H1 (cell line): ENCODE results near the gene MORN5. TPM values are rescaled to one million over a fixed set of nuclear protein-coding genes. Genes with fewer than 3 reads are reported as not detected.

ENCODE experiments used
- CTCF ChIA-PET: fragments of 300-600 bp; sonication (Branson Sonifier 250); formaldehyde crosslinking; loops from one replicate; lab custom pipeline; 2021; ENCODE audit not compliant: partially characterized antibody; lab: Charles Lee
- POLR2A ChIA-PET: fragments of 300-600 bp; sonication (Branson Sonifier 250); formaldehyde crosslinking; loops from one replicate; lab custom pipeline; 2021; ENCODE audit warnings: inconsistent platforms; ENCODE audit not compliant: partially characterized antibody; lab: Charles Lee
- DNase-seq, 2 experiments: peaks; one replicate each; pipeline versions ENCODE4 v3.0.0 to v3.0.0-alpha.2; 2010 to 2022; ENCODE audit warnings: low spot score in 2 of 2, low read depth in 1 of 2, mixed read lengths in 1 of 2
- FAIRE-seq: peaks from 2 replicates; lab custom pipeline; 2011; peaks lifted over from hg19 to GRCh38; lab: Jason Lieb, UNC
- H2AFZ ChIP-seq: 2 replicates; pipeline ENCODE4 v1.8.1; 2012; ENCODE audit warnings: low read length, inconsistent platforms
- H2AK5ac ChIP-seq: 2 replicates; pipeline ENCODE4 v1.6.1; 2013; ENCODE audit warnings: low read depth, low read length
- H2BK120ac ChIP-seq: replicated peaks from 2 replicates; pipeline ENCODE3; 2013; ENCODE audit warnings: low read depth, low read length, inconsistent platforms
- H2BK12ac ChIP-seq: 2 replicates; pipeline ENCODE4 v1.6.1; 2013; ENCODE audit warnings: low read depth, low read length
- H2BK15ac ChIP-seq: 2 replicates; pipeline ENCODE4 v1.6.1; 2013; ENCODE audit warnings: low read length
- H2BK20ac ChIP-seq: 2 replicates; pipeline ENCODE4 v1.6.1; 2013; ENCODE audit warnings: low read length
- H2BK5ac ChIP-seq: 2 replicates; pipeline ENCODE4 v1.6.1; 2013; ENCODE audit warnings: low read depth, low read length
- H3K14ac ChIP-seq: 2 replicates; pipeline ENCODE4 v1.6.1; 2013; ENCODE audit warnings: inconsistent platforms; ENCODE audit not compliant: insufficient read length
- H3K18ac ChIP-seq: 2 replicates; pipeline ENCODE4 v1.6.1; 2013; ENCODE audit warnings: low read length; ENCODE audit errors: extremely low read depth
- H3K23ac ChIP-seq: 2 replicates; pipeline ENCODE4 v1.6.1; 2013; ENCODE audit warnings: inconsistent platforms; ENCODE audit not compliant: insufficient read length
- H3K23me2 ChIP-seq: 2 replicates; pipeline ENCODE4 v1.6.1; 2013; ENCODE audit warnings: low read depth, low read length
- H3K27ac ChIP-seq: 2 replicates; pipeline ENCODE4 v1.6.1; 2011; ENCODE audit warnings: low read depth, low read length, inconsistent platforms
- H3K27me3 ChIP-seq, 4 experiments: replicated peaks in 1 of 4; 1 replicate in 1 of 4; 2 replicates in 3 of 4; pipeline versions ENCODE4 v1.6.1 to v1.8.1; 2011 to 2013; ENCODE audit warnings: low read length in 3 of 4, mild to moderate bottlenecking in 3 of 4, inconsistent platforms in 2 of 4, mixed read lengths in 2 of 4, moderate library complexity in 1 of 4; ENCODE audit not compliant: control insufficient read depth in 3 of 4, insufficient read depth in 3 of 4; ENCODE audit errors: extremely low read depth in 1 of 4
- H3K36me3 ChIP-seq, 4 experiments: 2 replicates each; pipeline versions ENCODE4 v1.6.1 to v1.8.1; 2011 to 2013; ENCODE audit warnings: mild to moderate bottlenecking in 4 of 4, low read length in 3 of 4, moderate library complexity in 2 of 4, control low read depth in 1 of 4, inconsistent platforms in 1 of 4; ENCODE audit not compliant: insufficient read depth in 4 of 4, control insufficient read depth in 2 of 4
- H3K4ac ChIP-seq: replicated peaks from 2 replicates; pipeline ENCODE3; 2013; ENCODE audit warnings: low read length, low read depth, mixed read lengths, inconsistent platforms; ENCODE audit not compliant: insufficient read length
- H3K4me1 ChIP-seq, 4 experiments: replicated peaks in 1 of 4; 1 replicate in 1 of 4; 2 replicates in 3 of 4; pipeline versions ENCODE4 v1.6.1 to v1.8.1; 2011 to 2013; ENCODE audit warnings: low read length in 3 of 4, inconsistent platforms in 2 of 4, mixed read lengths in 1 of 4; ENCODE audit not compliant: insufficient read depth in 4 of 4, control insufficient read depth in 3 of 4
- H3K4me2 ChIP-seq, 2 experiments: 2 replicates each; pipeline versions ENCODE4 v1.6.1 to v1.8.1; 2011 to 2013; ENCODE audit warnings: low read depth in 2 of 2, low read length in 2 of 2, control low read depth in 1 of 2, inconsistent platforms in 1 of 2, mild to moderate bottlenecking in 1 of 2; ENCODE audit not compliant: insufficient read depth in 1 of 2
- H3K4me3 ChIP-seq, 4 experiments: fragments of 200-600, 300-600 bp in 1 of 4; sonication (generic), shearing (Covaris generic), sonication (Bioruptor Twin) in 1 of 4; 2 replicates each; pipeline versions ENCODE4 v1.5.1 to v1.8.1; 2011 to 2016; ENCODE audit warnings: low read length in 4 of 4, low read depth in 3 of 4, control low read depth in 2 of 4, inconsistent platforms in 2 of 4, mild to moderate bottlenecking in 2 of 4, mixed read lengths in 1 of 4, moderate library complexity in 1 of 4; ENCODE audit not compliant: insufficient read depth in 2 of 4; ENCODE audit errors: extremely low read depth in 1 of 4
- H3K56ac ChIP-seq: replicated peaks from 2 replicates; pipeline ENCODE3; 2013; ENCODE audit warnings: low read depth, mild to moderate bottlenecking, mixed read lengths, low read length, inconsistent platforms; ENCODE audit not compliant: insufficient read length
- H3K79me1 ChIP-seq: 2 replicates; pipeline ENCODE4 v1.6.1; 2013; ENCODE audit warnings: low read depth, low read length, control low read depth
- H3K79me2 ChIP-seq, 2 experiments: 2 replicates each; pipeline versions ENCODE4 v1.6.1 to v1.8.1; 2012 to 2013; ENCODE audit warnings: low read length in 2 of 2, mild to moderate bottlenecking in 2 of 2, inconsistent platforms in 1 of 2; ENCODE audit not compliant: insufficient read depth in 2 of 2, control insufficient read depth in 1 of 2
- H3K9ac ChIP-seq, 4 experiments: replicated peaks in 1 of 4; 1 replicate in 1 of 4; 2 replicates in 3 of 4; pipeline versions ENCODE4 v1.6.1 to v1.8.1; 2011 to 2013; ENCODE audit warnings: low read depth in 3 of 4, low read length in 3 of 4, control low read depth in 2 of 4, mild to moderate bottlenecking in 2 of 4, moderate library complexity in 2 of 4, inconsistent platforms in 1 of 4; ENCODE audit errors: extremely low read depth in 1 of 4
- H3K9me3 ChIP-seq, 2 experiments: 2 replicates each; pipeline versions ENCODE4 v1.6.1 to v1.8.1; 2012 to 2013; ENCODE audit warnings: mild to moderate bottlenecking in 2 of 2, moderate library complexity in 2 of 2, control low read depth in 1 of 2, inconsistent platforms in 1 of 2, low read depth in 1 of 2, low read length in 1 of 2, mixed read lengths in 1 of 2; ENCODE audit not compliant: insufficient read depth in 2 of 2
- H4K20me1 ChIP-seq, 2 experiments: replicated peaks in 1 of 2; 2 replicates each; pipeline versions ENCODE3 to v1.8.1; 2011 to 2013; ENCODE audit warnings: inconsistent platforms in 2 of 2, low read length in 2 of 2, mild to moderate bottlenecking in 1 of 2; ENCODE audit not compliant: insufficient read depth in 2 of 2, control insufficient read depth in 1 of 2
- H4K5ac ChIP-seq: 2 replicates; pipeline ENCODE4 v1.6.1; 2013; ENCODE audit warnings: low read length, low read depth, mixed read lengths, inconsistent platforms; ENCODE audit not compliant: insufficient read length
- H4K8ac ChIP-seq: 2 replicates; pipeline ENCODE4 v1.8.0; 2013; ENCODE audit warnings: mild to moderate bottlenecking, moderate library complexity, low read length, inconsistent platforms; ENCODE audit not compliant: insufficient read depth; ENCODE audit errors: extremely low read depth
- H4K91ac ChIP-seq: replicated peaks from 2 replicates; pipeline ENCODE3; 2013; ENCODE audit warnings: low read length, mixed read lengths, inconsistent platforms; ENCODE audit not compliant: insufficient read length
- BCL11A ChIP-seq, 2 experiments: IDR thresholded peaks; one replicate each; pipeline ENCODE4 v1.6.1; 2011; ENCODE audit warnings: low read depth in 2 of 2, low read length in 2 of 2, mild to moderate bottlenecking in 2 of 2
- CBX5 ChIP-seq: fragments of 300-800, 300-1000 bp; sonication (generic); IDR thresholded peaks from 2 replicates; pipeline ENCODE4 v1.7.1; 2016; ENCODE audit warnings: antibody characterized with exemption, low read length, low read depth
- CEBPB ChIP-seq: IDR thresholded peaks from 2 replicates; pipeline ENCODE4 v1.6.1; 2012; ENCODE audit warnings: low read depth, low read length
- KDM1A ChIP-seq: fragments of 200-600, 300-600 bp; sonication (generic); IDR thresholded peaks from 2 replicates; pipeline ENCODE4 v1.7.1; 2016; ENCODE audit warnings: mild to moderate bottlenecking, low read length, borderline replicate concordance
- PHF8 ChIP-seq: fragments of 200-600 bp; sonication (generic); conservative IDR thresholded peaks from 2 replicates; pipeline ENCODE4 v1.7.1; 2012; ENCODE audit warnings: low read depth, mild to moderate bottlenecking, inconsistent platforms, low read length, moderate library complexity
- RAD21 ChIP-seq, 2 experiments: IDR thresholded peaks in 1 of 2; conservative IDR thresholded peaks in 1 of 2; 2 replicates each; pipeline ENCODE4 v1.6.1; 2011; ENCODE audit warnings: low read depth in 2 of 2, low read length in 2 of 2, improper control_type of control experiment in 1 of 2, inconsistent platforms in 1 of 2, mild to moderate bottlenecking in 1 of 2, moderate library complexity in 1 of 2
- RNF2 ChIP-seq: fragments of 200-900, 300-1000 bp; sonication (generic); IDR thresholded peaks from 2 replicates; pipeline ENCODE4 v1.7.1; 2016; ENCODE audit warnings: borderline replicate concordance, low read depth, mild to moderate bottlenecking, antibody characterized with exemption, low read length; ENCODE audit not compliant: poor library complexity, severe bottlenecking; ENCODE audit errors: missing control alignments
- RXRA ChIP-seq: IDR thresholded peaks from 2 replicates; pipeline ENCODE4 v1.6.1; 2011; ENCODE audit warnings: low read depth, mild to moderate bottlenecking, low read length, moderate library complexity; ENCODE audit not compliant: insufficient read depth
- SIX5 ChIP-seq: IDR thresholded peaks from 2 replicates; pipeline ENCODE4 v1.6.1; 2011; ENCODE audit warnings: mild to moderate bottlenecking, low read depth, low read length
- TAF1 ChIP-seq: IDR thresholded peaks from 2 replicates; pipeline ENCODE4 v1.6.1; 2011; ENCODE audit warnings: mild to moderate bottlenecking, low read depth, low read length
- WGBS, 2 experiments: shearing (Covaris generic) in 1 of 2; methylation state at CpG; one replicate each; pipeline versions ENCODE4 v1.1.6 to v1.1.7; 2013 to 2015; ENCODE audit warnings: low lambda C conversion rate in 2 of 2, mixed read lengths in 2 of 2, inconsistent platforms in 1 of 2, low coverage in 1 of 2, missing lambda C conversion rate in 1 of 2; ENCODE audit not compliant: insufficient replicate concordance in 2 of 2, insufficient coverage in 1 of 2, insufficient read length in 1 of 2; ENCODE audit errors: extremely low coverage in 1 of 2, missing lambda C conversion rate in 1 of 2; 5-methylcytosine and 5-hydroxymethylcytosine counted together
- polyA plus RNA-seq, 7 experiments: library from polyadenylated mRNA; depleted of rRNA in 3 of 7; stranded (reverse) in 5 of 7; unstranded in 2 of 7; fragments of >200 nt in 5 of 7; fragments of 200-250 nt in 2 of 7; gene quantifications; 1 replicate in 5 of 7; 2 replicates in 1 of 7; 4 replicates in 1 of 7; pipeline versions ENCODE4 v1.2.1 to v1.2.3, GENCODE V29; 2011 to 2013; ENCODE audit warnings: missing spikeins in 2 of 7, mixed read lengths in 2 of 7
- total RNA-seq: library from RNA; stranded (reverse); fragmentation: NEBNext Ultra II Directional; extraction: Animal tissue kit (Norgen Biotek cat#: 25700); gene quantifications from 2 replicates; pipeline ENCODE4 v1.2.1, GENCODE V29; 2021

MORN5 gene
- total and polyA plus RNA-seq, 2 of the 8 experiments (the other 6 are each of a cell fraction or from before 2014, with no cell fraction given): not detected

GRCh38 chr9:122213589-122214413, 54.1 kb downstream of the MORN5 start:
- POLR2A ChIA-PET: interaction anchor here (1.0 to 1.4 kb wide), 3 partner anchors 12 to 17 kb away, joined by 4 to 6 read pairs (median 5); partner anchors contain the start of gene LHX6
- H3K27me3 ChIP-seq: peaks cover 52 to 73% (median 68%) of the 10 kb centered on the region in 4 experiments
- no peak overlapping the region for H4K5ac ChIP-seq
- FAIRE-seq (no peak), DNase-seq (peak; percentile 87 to 97)
- H3K23me2 ChIP-seq: peaks cover 8% of the 10 kb centered on the region; the same call in 1 of the 2 replicates
- H3K9ac ChIP-seq: no peak overlapping the region
- H3K14ac ChIP-seq: no peak overlapping the region
- H4K91ac ChIP-seq: peak overlapping the region; percentile 41
- peak overlapping the region; percentile 60 for H2BK12ac ChIP-seq
- no peak overlapping the region for H3K4ac ChIP-seq
- H3K56ac ChIP-seq: no peak overlapping the region
- H3K4me2 ChIP-seq: peak overlapping the region; percentile 79 to 98
- H3K23ac ChIP-seq: no peak overlapping the region
- no peak overlapping the region for H2BK20ac ChIP-seq
- CTCF ChIA-PET: interaction anchor here (0.6 to 5.2 kb wide), 12 partner anchors 8 to 603 kb away, joined by 3 to 56 read pairs (median 3); no protein-coding TSS in a partner anchor
- WGBS, 2 experiments: 10% methylated on average over 20 of the region's 93 CpGs; no CpG with 5 or more reads in 1 of the 2 experiments
- H3K4me3 ChIP-seq: peak overlapping the region; percentile 41 to 67 (median 52); a peak in 7 of 8 replicates
- H3K79me2 ChIP-seq: no peaks in the 10 kb centered on the region
- H3K18ac ChIP-seq: no peak overlapping the region; the same call in 1 of the 2 replicates
- H3K79me1 ChIP-seq: no peaks in the 10 kb centered on the region; the same call in 1 of the 2 replicates
- peak overlapping the region; percentile 87; the same call in 1 of the 2 replicates for H4K8ac ChIP-seq
- H2AFZ ChIP-seq: peak overlapping the region; percentile 52; the same call in 1 of the 2 replicates
- H3K9me3 ChIP-seq: peaks cover 0 to 3% of the 10 kb centered on the region in 2 experiments; a peak in 1 of 4 replicates
- no peak overlapping the region; the same call in 1 of the 2 replicates for H2BK5ac ChIP-seq
- H4K20me1 ChIP-seq: peaks cover 3 to 12% of the 10 kb centered on the region in 2 experiments
- no peak overlapping the region for H3K27ac ChIP-seq
- no peaks in the 10 kb centered on the region; a peak in 1 of 8 replicates for H3K36me3 ChIP-seq
- H2BK15ac ChIP-seq: 0 out of 2 replicates have a peak overlapping the region, but pooled peaks have one; percentile 72
- H3K4me1 ChIP-seq: peaks cover 0 to 13% (median 10%) of the 10 kb centered on the region in 4 experiments; a peak in 6 of 7 replicates
- no peak overlapping the region for H2AK5ac ChIP-seq
- no peak overlapping the region for H2BK120ac ChIP-seq
- TF ChIP-seq RAD21 (IDR thresholded peaks at IDR 0.05 in 1 of 2, conservative IDR thresholded peaks at IDR 0.05 in 1 of 2; ENCODE audit: low read depth in 2 of 2, low read length in 2 of 2): peak; percentile 18 to 20; a peak in 3 of 4 replicates
- no peak for TF ChIP-seq PHF8
- no peak for TF ChIP-seq TAF1
- peak; percentile 65 for TF ChIP-seq RNF2
- no peak for TF ChIP-seq KDM1A
- no peak for TF ChIP-seq SIX5
- TF ChIP-seq RXRA: no peak
- TF ChIP-seq BCL11A (IDR thresholded peaks at IDR 0.05; ENCODE audit: low read depth in 2 of 2, low read length in 2 of 2): no peak
- no peak for TF ChIP-seq CBX5
- no peak for TF ChIP-seq CEBPB
